ENCODE measurements around the gene POMT2. TPM values are rescaled to one million over a fixed set of nuclear protein-coding genes. Genes with fewer than 3 reads are reported as not detected.

POMT2 gene
- total and polyA plus RNA-seq, 2 donors (not counting 3 experiments of a cell fraction or from before 2014, with no cell fraction given) = 19.5 to 48.2 TPM

DNA sequence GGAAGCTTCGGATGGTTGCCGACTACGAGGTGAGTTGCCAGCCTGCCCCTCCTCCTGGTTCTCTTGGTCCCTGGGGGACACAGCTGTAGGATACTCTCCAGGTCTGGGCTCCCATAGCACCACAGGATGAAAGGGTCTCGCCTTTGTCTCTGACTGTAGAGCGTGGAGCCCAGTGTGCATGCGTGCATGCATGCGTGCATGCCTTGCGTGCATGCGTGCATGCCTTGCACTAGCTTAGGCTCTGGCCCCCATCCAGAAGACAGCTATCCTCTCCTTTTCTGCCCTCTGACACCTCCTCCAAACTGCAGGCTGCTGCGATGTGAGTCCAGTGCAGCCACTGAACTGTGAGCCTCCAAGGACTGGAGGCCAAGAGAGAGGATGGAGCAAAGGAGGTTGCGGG lies 68.8 kb downstream of the POMT2 start:
- Histone ChIP-seq H3K79me2 (ENCODE audit: control insufficient read depth, insufficient read depth, low read length) (no peaks in the 10 kb centered on the region), H3K36me3 (ENCODE audit: control insufficient read depth in 2 of 2, extremely low read depth in 1 of 2, insufficient read depth in 2 of 2, low read length in 2 of 2) (no peaks in the 10 kb centered on the region), H3K9me1 (replicated peaks; ENCODE audit: control insufficient read depth, extremely low read depth, insufficient read depth, low read length) (no peaks in the 10 kb centered on the region), H3K9ac (replicated peaks; ENCODE audit: extremely low read depth, insufficient read depth, low read length) (no peak overlapping the region), H3K27ac (ENCODE audit: insufficient read depth, low read depth, low read length) (no peak overlapping the region), H3K9me3 (replicated peaks; ENCODE audit: control insufficient read depth, insufficient read depth, low read length) (no peaks in the 10 kb centered on the region), H4K20me1 (replicated peaks; ENCODE audit: control insufficient read depth, extremely low read depth, insufficient read depth, low read length) (no peaks in the 10 kb centered on the region), H2AFZ (ENCODE audit: low read depth, low read length) (no peak overlapping the region), H3K4me2 (ENCODE audit: insufficient read depth, low read length) (no peak overlapping the region), H3K4me1 (ENCODE audit: control insufficient read depth, extremely low read depth, insufficient read depth, low read length) (no peaks in the 10 kb centered on the region), H3K27me3 (ENCODE audit: control insufficient read depth in 2 of 2, insufficient read depth in 2 of 2, low read length in 2 of 2) (no peaks in the 10 kb centered on the region), H3K4me3 (replicated peaks in 1 of 3; ENCODE audit: insufficient read depth in 1 of 3, low read depth in 1 of 3, low read length in 3 of 3) (no peak overlapping the region)
- CTCF ChIA-PET = interaction anchor here (1.2 kb wide), 1 partner anchor 64 kb away, joined by 3 read pairs; no protein-coding TSS in a partner anchor
- dilution Hi-C loops (cut with MboI; ENCODE audit: extremely low pct_ligation_motif_present, low sequenced_read_pairs) = no loop called here
- POLR2A ChIA-PET = no interaction called here
- no peak for FAIRE-seq
- no TSS peak for BruUV-seq (replicated peaks)
- no peak for TF ChIP-seq GATA2 (IDR thresholded peaks at IDR 0.05; ENCODE audit: insufficient read depth, insufficient read length, low read depth, low read length)
- no peak for TF ChIP-seq POLR2A (IDR thresholded peaks at IDR 0.05; ENCODE audit: low read depth, low read length)
- TF ChIP-seq MYC (IDR thresholded peaks at IDR 0.05; ENCODE audit: low read depth, low read length) = no peak
- TF ChIP-seq, protein P1, sequence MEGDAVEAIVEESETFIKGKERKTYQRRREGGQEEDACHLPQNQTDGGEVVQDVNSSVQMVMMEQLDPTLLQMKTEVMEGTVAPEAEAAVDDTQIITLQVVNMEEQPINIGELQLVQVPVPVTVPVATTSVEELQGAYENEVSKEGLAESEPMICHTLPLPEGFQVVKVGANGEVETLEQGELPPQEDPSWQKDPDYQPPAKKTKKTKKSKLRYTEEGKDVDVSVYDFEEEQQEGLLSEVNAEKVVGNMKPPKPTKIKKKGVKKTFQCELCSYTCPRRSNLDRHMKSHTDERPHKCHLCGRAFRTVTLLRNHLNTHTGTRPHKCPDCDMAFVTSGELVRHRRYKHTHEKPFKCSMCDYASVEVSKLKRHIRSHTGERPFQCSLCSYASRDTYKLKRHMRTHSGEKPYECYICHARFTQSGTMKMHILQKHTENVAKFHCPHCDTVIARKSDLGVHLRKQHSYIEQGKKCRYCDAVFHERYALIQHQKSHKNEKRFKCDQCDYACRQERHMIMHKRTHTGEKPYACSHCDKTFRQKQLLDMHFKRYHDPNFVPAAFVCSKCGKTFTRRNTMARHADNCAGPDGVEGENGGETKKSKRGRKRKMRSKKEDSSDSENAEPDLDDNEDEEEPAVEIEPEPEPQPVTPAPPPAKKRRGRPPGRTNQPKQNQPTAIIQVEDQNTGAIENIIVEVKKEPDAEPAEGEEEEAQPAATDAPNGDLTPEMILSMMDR (IDR thresholded peaks at IDR 0.05; ENCODE audit: extremely low read depth in 1 of 2, insufficient read depth in 1 of 2, low read depth in 1 of 2, low read length in 2 of 2) = no peak
- no peak for TF ChIP-seq MAX (IDR thresholded peaks at IDR 0.05; ENCODE audit: insufficient read depth, insufficient read length)
- TF ChIP-seq JUN (IDR thresholded peaks at IDR 0.05; ENCODE audit: borderline replicate concordance, insufficient read depth, insufficient read length, low read depth) = no peak
- TF ChIP-seq EZH2 (IDR thresholded peaks at IDR 0.05; ENCODE audit: borderline replicate concordance, low read depth, low read length, severe bottlenecking) = no peak
- no peak for TF ChIP-seq POLR2AphosphoS5 (IDR thresholded peaks at IDR 0.05; ENCODE audit: insufficient read depth, low read depth, low read length)
- DNase-seq (ENCODE audit: low read depth, low spot score) = no peak
- intact Hi-C loops (cut with micrococcal nuclease) = no loop called here
